ENCODE data around the gene ALPK3. TPM values are rescaled to one million over a fixed set of nuclear protein-coding genes. Genes with fewer than 3 reads are reported as not detected.

Gene ALPK3
- total and polyA plus RNA-seq, 10 of the 15 experiments (the other 5 are each of a cell fraction or from before 2014, with no cell fraction given) = under 0.01 to 0.05 (median 0.02) TPM; not detected in 6

- RAD21 ChIA-PET (ENCODE audit: unreplicated experiment) = no interaction called here
- SMC1A ChIA-PET (ENCODE audit: uncharacterized antibody, unreplicated experiment) = no interaction called here
- Histone ChIP-seq H3K9me3 (replicated peaks; ENCODE audit: control insufficient read depth, insufficient read depth, low read length) (no peaks in the 10 kb centered on the region), H4K20me1 (ENCODE audit: control insufficient read depth, insufficient read depth) (no peaks in the 10 kb centered on the region), H3K4me2 (ENCODE audit: control insufficient read depth, insufficient read depth) (no peak overlapping the region), H3K27me3 (replicated peaks in 1 of 2; ENCODE audit: control insufficient read depth in 2 of 2, insufficient read depth in 2 of 2, low read length in 1 of 2) (peaks cover 2 to 6% of the 10 kb centered on the region in 2 experiments; a peak in 3 of 4 replicates), H2AFZ (ENCODE audit: control insufficient read depth, low read depth, low read length) (no peak overlapping the region), H3K4me1 (ENCODE audit: control insufficient read depth, insufficient read depth, low read length) (no peaks in the 10 kb centered on the region), H3K36me3 (ENCODE audit: control insufficient read depth in 2 of 2, insufficient read depth in 2 of 2, low read length in 1 of 2) (no peaks in the 10 kb centered on the region), H3K4me3 (no peak overlapping the region), H3K27ac (ENCODE audit: control insufficient read depth, insufficient read depth) (no peak overlapping the region), H3K9ac (ENCODE audit: control insufficient read depth, insufficient read depth, low read length) (no peak overlapping the region), H3K79me2 (ENCODE audit: control insufficient read depth, insufficient read depth, low read length) (no peaks in the 10 kb centered on the region)
- DNase-seq (ENCODE audit: low read depth, low spot score) (no peak), ATAC-seq (no peak), FAIRE-seq (no peak)
- WGBS (ENCODE audit: insufficient coverage, insufficient replicate concordance, low lambda C conversion rate, missing lambda C conversion rate) = 34% methylated on average over 2 of the region's 2 CpGs
- BruUV-seq (replicated peaks) = no TSS peak
- POLR2A ChIA-PET = no interaction called here
- CTCF ChIA-PET = interaction anchor here (0.6 kb wide), 2 partner anchors 194 to 233 kb away, joined by 3 read pairs; no protein-coding TSS in a partner anchor
- no peak for TF ChIP-seq SREBF1 (IDR thresholded peaks at IDR 0.05; ENCODE audit: low read length)
- TF ChIP-seq SREBF2 (IDR thresholded peaks at IDR 0.05; ENCODE audit: low read length) = no peak
- no peak for TF ChIP-seq IRF5 (IDR thresholded peaks at IDR 0.05; ENCODE audit: borderline replicate concordance)
- TF ChIP-seq CHD2 (IDR thresholded peaks at IDR 0.05; ENCODE audit: borderline replicate concordance, low read depth, low read length) = no peak
- no peak for TF ChIP-seq STAT3 (IDR thresholded peaks at IDR 0.05; ENCODE audit: low read depth, low read length)
- no peak for TF ChIP-seq BRCA1 (IDR thresholded peaks at IDR 0.05; ENCODE audit: low read depth, low read length)
- no peak for TF ChIP-seq ZNF217 (IDR thresholded peaks at IDR 0.05)
- TF ChIP-seq CBFB (IDR thresholded peaks at IDR 0.05; ENCODE audit: low read depth) = no peak
- no peak for TF ChIP-seq RFX5 (IDR thresholded peaks at IDR 0.05; ENCODE audit: low read depth, low read length)
- no peak for TF ChIP-seq PAX8 (IDR thresholded peaks at IDR 0.05)
- no peak for TF ChIP-seq SP1 (IDR thresholded peaks at IDR 0.05; ENCODE audit: low read depth, low read length)
- TF ChIP-seq JUNB (IDR thresholded peaks at IDR 0.05) = no peak
- TF ChIP-seq FOXM1 (IDR thresholded peaks at IDR 0.05; ENCODE audit: low read depth, low read length) = no peak
- intact Hi-C loops (cut with micrococcal nuclease; ENCODE audit: unreplicated experiment) = no loop called here
- in situ Hi-C loops (cut with MboI) = no loop called here
Observed at GRCh38 chr15:84831613-84832012, 14.5 kb downstream of the ALPK3 start.

Measured in GM12878 (cell line).